Mesendoderm (in vitro differentiated cells): ENCODE results near the gene GPSM1.

ENCODE experiments used
- DNase-seq: peaks from one replicate; pipeline ENCODE4 v3.0.0; 2013
- H2AK5ac ChIP-seq: 2 replicates; pipeline ENCODE4 v1.6.1; 2013; ENCODE audit warnings: low read length, inconsistent platforms
- H2BK120ac ChIP-seq: 2 replicates; pipeline ENCODE4 v1.6.1; 2013; ENCODE audit warnings: low read depth, mild to moderate bottlenecking, low read length, moderate library complexity, mixed read lengths
- H2BK15ac ChIP-seq: replicated peaks from 2 replicates; pipeline ENCODE4 v1.6.1; 2013; ENCODE audit warnings: low read depth, mild to moderate bottlenecking, moderate library complexity
- H2BK5ac ChIP-seq: 2 replicates; pipeline ENCODE4 v1.6.1; 2013; ENCODE audit warnings: low read length, inconsistent platforms
- H3K18ac ChIP-seq: 2 replicates; pipeline ENCODE4 v1.6.1; 2013; ENCODE audit warnings: mild to moderate bottlenecking, low read length, mixed read lengths
- H3K23ac ChIP-seq: one replicate; pipeline ENCODE4 v1.6.1; 2013; ENCODE audit warnings: low read length
- H3K27ac ChIP-seq: 2 replicates; pipeline ENCODE4 v1.5.1; 2013; ENCODE audit warnings: low read depth, mild to moderate bottlenecking, inconsistent platforms, low read length, moderate library complexity
- H3K27me3 ChIP-seq: 2 replicates; pipeline ENCODE4 v1.6.1; 2013; ENCODE audit warnings: low read length, control low read depth, mild to moderate bottlenecking, inconsistent platforms; ENCODE audit not compliant: insufficient read depth, poor library complexity
- H3K36me3 ChIP-seq: 2 replicates; pipeline ENCODE4 v1.6.1; 2013; ENCODE audit warnings: low read length, inconsistent platforms; ENCODE audit not compliant: control insufficient read depth, insufficient read depth
- H3K4ac ChIP-seq: one replicate; pipeline ENCODE4 v1.6.1; 2013; ENCODE audit warnings: low read depth, mild to moderate bottlenecking, low read length, moderate library complexity
- H3K4me1 ChIP-seq: 2 replicates; pipeline ENCODE4 v1.6.1; 2013; ENCODE audit warnings: low read depth, low read length, inconsistent platforms; ENCODE audit not compliant: control insufficient read depth
- H3K4me2 ChIP-seq: 2 replicates; pipeline ENCODE4 v1.6.1; 2013; ENCODE audit warnings: low read length
- H3K4me3 ChIP-seq: 2 replicates; pipeline ENCODE4 v1.5.1; 2013; ENCODE audit warnings: mild to moderate bottlenecking, low read length
- H3K56ac ChIP-seq: one replicate; pipeline ENCODE4 v1.6.1; 2013; ENCODE audit warnings: low read length
- H3K79me1 ChIP-seq: 2 replicates; pipeline ENCODE4 v1.6.1; 2013; ENCODE audit warnings: low read length, inconsistent platforms
- H3K79me2 ChIP-seq: 2 replicates; pipeline ENCODE4 v1.6.1; 2013; ENCODE audit warnings: mild to moderate bottlenecking, low read length; ENCODE audit not compliant: control insufficient read depth, insufficient read depth
- H3K9ac ChIP-seq: 2 replicates; pipeline ENCODE4 v1.6.1; 2013; ENCODE audit warnings: low read length, inconsistent platforms
- H4K5ac ChIP-seq: one replicate; pipeline ENCODE4 v1.6.1; 2013; ENCODE audit warnings: low read length
- H4K8ac ChIP-seq: one replicate; pipeline ENCODE4 v1.6.1; 2013; ENCODE audit warnings: low read depth, mild to moderate bottlenecking, control low read depth, low read length, moderate library complexity
- WGBS: extraction: QIAGEN DNeasy Blood & Tissue Kit; methylation state at CpG from one replicate; pipeline ENCODE4 v1.1.7; 2013; ENCODE audit warnings: low lambda C conversion rate, missing lambda C conversion rate; ENCODE audit not compliant: insufficient coverage; ENCODE audit errors: extremely low coverage; 5-methylcytosine and 5-hydroxymethylcytosine counted together

Gene GPSM1

GRCh38 chr9:136355616-136356557 lies 28.5 kb downstream of the GPSM1 start:
- DNase-seq: no peak
- H3K4me3 ChIP-seq: no peak overlapping the region

DNA sequence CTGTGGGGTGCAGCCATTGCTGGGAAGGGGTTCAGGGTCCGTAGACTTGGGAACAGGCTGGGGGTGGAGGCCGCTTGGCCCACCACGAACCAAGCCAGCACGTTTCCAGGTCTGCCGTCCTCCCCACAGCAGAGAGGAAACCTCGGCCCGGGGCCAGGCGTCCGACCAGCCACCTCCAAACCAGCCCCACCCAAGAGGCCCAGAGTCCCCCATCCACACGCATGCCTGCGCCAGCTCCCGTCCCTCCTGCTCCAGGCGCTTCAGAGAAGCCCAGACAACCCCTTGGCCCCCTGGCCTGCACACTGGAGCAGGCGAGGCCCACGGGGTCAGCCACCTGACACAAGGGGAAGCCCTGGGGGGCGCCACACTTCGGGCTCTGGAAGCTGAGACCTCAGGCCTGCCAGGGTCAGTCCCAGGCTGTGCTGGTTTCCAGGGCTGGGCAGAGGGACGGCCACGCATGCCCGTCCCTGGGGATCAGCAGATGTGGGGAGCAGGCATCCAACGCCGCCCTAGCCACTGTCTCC lies 29.9 kb downstream of the GPSM1 start:
- H3K18ac ChIP-seq: no peak overlapping the region
- H3K4me1 ChIP-seq: no peaks in the 10 kb centered on the region
- no peak overlapping the region for H4K8ac ChIP-seq
- H2BK120ac ChIP-seq: no peak overlapping the region
- no peaks in the 10 kb centered on the region for H3K36me3 ChIP-seq
- WGBS: no CpG with 5 or more reads among the region's 22 CpGs
- H4K5ac ChIP-seq: no peak overlapping the region
- no peaks in the 10 kb centered on the region for H3K79me1 ChIP-seq
- no peak overlapping the region for H2AK5ac ChIP-seq
- H3K27me3 ChIP-seq: no peaks in the 10 kb centered on the region
- H3K56ac ChIP-seq: no peak overlapping the region
- DNase-seq: no peak
- no peak overlapping the region for H3K4me2 ChIP-seq
- no peaks in the 10 kb centered on the region for H3K79me2 ChIP-seq
- H2BK15ac ChIP-seq: no peak overlapping the region
- H3K9ac ChIP-seq: no peak overlapping the region
- no peak overlapping the region for H3K4me3 ChIP-seq
- H3K23ac ChIP-seq: no peak overlapping the region
- no peak overlapping the region for H3K4ac ChIP-seq
- H2BK5ac ChIP-seq: no peak overlapping the region
- H3K27ac ChIP-seq: no peak overlapping the region

More at GRCh38 chr9:136355616-136356557, 28.5 kb downstream of the GPSM1 start:
- Histone ChIP-seq H3K4me2 (no peak overlapping the region), H3K36me3 (no peaks in the 10 kb centered on the region), H3K23ac (no peak overlapping the region), H3K9ac (no peak overlapping the region), H3K79me2 (no peaks in the 10 kb centered on the region), H3K79me1 (no peaks in the 10 kb centered on the region), H2BK5ac (no peak overlapping the region), H4K8ac (no peak overlapping the region), H2BK120ac (no peak overlapping the region), H3K4ac (no peak overlapping the region), H3K18ac (no peak overlapping the region), H3K27ac (no peak overlapping the region), H3K56ac (no peak overlapping the region), H2BK15ac (no peak overlapping the region), H4K5ac (no peak overlapping the region), H3K27me3 (no peaks in the 10 kb centered on the region), H2AK5ac (no peak overlapping the region), H3K4me1 (no peaks in the 10 kb centered on the region)
- WGBS: no CpG with 5 or more reads among the region's 54 CpGs

DNA sequence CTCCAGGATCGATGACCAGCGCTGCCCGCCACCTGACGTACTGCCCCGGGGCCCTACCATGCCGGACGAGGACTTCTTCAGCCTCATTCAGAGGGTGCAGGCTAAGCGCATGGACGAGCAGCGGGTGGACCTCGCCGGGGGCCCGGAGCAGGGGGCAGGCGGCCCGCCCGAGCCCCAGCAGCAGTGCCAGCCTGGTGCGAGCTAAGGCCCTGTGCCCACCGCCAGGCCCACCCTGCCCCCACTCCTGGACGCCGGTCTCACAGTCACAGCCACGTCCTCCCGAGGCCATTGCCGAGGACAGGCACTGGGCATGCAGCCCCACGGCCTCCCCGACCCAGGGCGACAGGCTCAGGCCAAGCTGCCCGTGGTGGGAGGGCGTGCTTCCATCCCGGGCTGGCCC lies 30.7 kb downstream of the GPSM1 start:
- Histone ChIP-seq H2AK5ac (no peak overlapping the region), H3K27me3 (no peaks in the 10 kb centered on the region), H3K18ac (no peak overlapping the region), H2BK15ac (no peak overlapping the region), H3K4me1 (no peaks in the 10 kb centered on the region), H2BK5ac (no peak overlapping the region), H3K79me2 (no peaks in the 10 kb centered on the region), H4K5ac (no peak overlapping the region), H3K27ac (no peak overlapping the region), H3K4me3 (no peak overlapping the region), H3K56ac (no peak overlapping the region), H2BK120ac (no peak overlapping the region), H4K8ac (no peak overlapping the region), H3K79me1 (peaks cover 3% of the 10 kb centered on the region), H3K4me2 (no peak overlapping the region), H3K36me3 (no peaks in the 10 kb centered on the region), H3K9ac (no peak overlapping the region), H3K23ac (no peak overlapping the region), H3K4ac (no peak overlapping the region)
- no CpG with 5 or more reads among the region's 29 CpGs for WGBS
- no peak for DNase-seq

GRCh38 chr9:136358888-136359287 lies 31.5 kb downstream of the GPSM1 start:
- Histone ChIP-seq H4K5ac (no peak overlapping the region), H3K79me1 (peaks cover 3% of the 10 kb centered on the region), H3K36me3 (no peaks in the 10 kb centered on the region), H3K4me2 (no peak overlapping the region), H3K4me1 (peaks cover 1% of the 10 kb centered on the region), H2BK120ac (no peak overlapping the region), H4K8ac (no peak overlapping the region), H3K4ac (no peak overlapping the region), H2BK15ac (no peak overlapping the region), H3K27me3 (no peaks in the 10 kb centered on the region), H3K9ac (no peak overlapping the region), H3K4me3 (no peak overlapping the region), H3K27ac (no peak overlapping the region), H3K56ac (no peak overlapping the region), H2AK5ac (no peak overlapping the region), H3K23ac (no peak overlapping the region), H2BK5ac (no peak overlapping the region), H3K18ac (no peak overlapping the region), H3K79me2 (no peaks in the 10 kb centered on the region)
- DNase-seq: no peak
- no CpG with 5 or more reads among the region's 2 CpGs for WGBS

DNA sequence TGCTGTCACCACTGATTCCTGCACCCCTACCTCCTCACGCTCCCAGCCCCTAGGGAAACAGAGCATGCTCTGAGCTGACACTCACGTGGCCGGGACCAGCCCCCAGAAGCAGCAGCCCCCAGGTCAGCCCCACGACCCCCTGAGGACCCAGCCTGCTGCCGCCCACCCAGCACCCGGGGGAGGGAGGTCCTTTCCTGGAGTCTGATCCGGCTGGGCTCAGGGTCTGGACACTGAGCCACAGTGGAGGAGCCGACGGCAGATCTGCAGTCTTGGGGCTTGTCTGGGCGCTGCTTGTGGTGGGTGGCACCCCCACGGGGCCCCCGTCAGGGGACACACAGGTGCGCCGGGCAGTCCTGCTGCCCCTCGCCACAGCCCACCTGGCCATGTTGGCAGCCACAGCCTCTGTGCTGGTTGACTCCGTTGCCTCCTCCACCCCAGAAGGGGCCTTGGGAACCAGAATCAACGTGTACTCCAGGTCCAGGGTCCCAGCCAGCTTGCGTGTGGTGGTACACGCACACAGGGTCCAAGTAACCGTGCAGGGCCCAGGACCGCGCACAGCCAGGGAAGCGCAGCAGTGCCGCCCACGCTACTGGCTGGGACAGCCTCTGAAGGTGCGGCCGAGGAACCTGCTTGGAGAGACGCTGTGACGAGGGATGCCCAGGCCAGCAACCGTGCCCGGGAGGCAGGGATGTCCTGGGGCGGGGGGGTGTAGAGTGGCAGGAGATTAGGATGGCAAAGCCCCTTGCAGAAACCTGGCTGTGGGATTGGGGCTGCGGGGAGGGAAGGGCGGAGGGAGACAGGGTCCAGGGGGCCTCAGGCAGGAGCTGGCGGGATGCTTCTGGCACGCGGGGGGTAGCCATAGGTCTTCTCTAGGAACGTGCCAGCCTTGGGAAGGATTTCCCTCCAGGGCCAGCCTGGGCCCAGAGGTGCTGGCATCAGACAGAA lies 32.7 kb downstream of the GPSM1 start:
- Histone ChIP-seq H3K4me3 (no peak overlapping the region), H3K4ac (no peak overlapping the region), H3K56ac (no peak overlapping the region), H4K8ac (no peak overlapping the region), H3K27me3 (no peaks in the 10 kb centered on the region), H3K9ac (no peak overlapping the region), H3K36me3 (no peaks in the 10 kb centered on the region), H2BK120ac (no peak overlapping the region), H2AK5ac (no peak overlapping the region), H3K79me2 (no peaks in the 10 kb centered on the region), H3K4me1 (peaks cover 2% of the 10 kb centered on the region), H3K79me1 (peaks cover 3% of the 10 kb centered on the region), H4K5ac (no peak overlapping the region), H3K23ac (no peak overlapping the region), H2BK5ac (no peak overlapping the region), H3K18ac (no peak overlapping the region), H3K27ac (no peak overlapping the region), H2BK15ac (no peak overlapping the region), H3K4me2 (no peak overlapping the region)
- no peak for DNase-seq
- WGBS: no CpG with 5 or more reads among the region's 38 CpGs
